Breast epithelium (tissue), 4 donors: ENCODE results near the gene DIMT1. TPM values are rescaled to one million over a fixed set of nuclear protein-coding genes. Genes with fewer than 3 reads are reported as not detected.

ENCODE experiments used
- DNase-seq, 2 donors: peaks; one replicate each; pipeline ENCODE4 v3.0.0-alpha.2; 2019; ENCODE audit warnings: low spot score in 2 of 2
- H3K27ac ChIP-seq, 2 donors: fragments of 200-600 bp; sonication (generic) in 1 of 2; one replicate each; pipeline ENCODE4 v1.5.1; 2016 to 2019; ENCODE audit warnings: mild to moderate bottlenecking in 1 of 2
- H3K27me3 ChIP-seq, 2 donors: fragments of 200-600 bp; sonication (generic) in 1 of 2; one replicate each; pipeline versions ENCODE4 v1.5.1 to v1.6.0; 2017 to 2019; ENCODE audit warnings: control low read depth in 1 of 2, mild to moderate bottlenecking in 1 of 2
- H3K36me3 ChIP-seq: fragments of 200-600 bp; one replicate; pipeline ENCODE4 v1.5.1; 2019
- H3K4me1 ChIP-seq, 2 donors: fragments of 200-600 bp; sonication (generic); one replicate each; pipeline ENCODE4 v1.5.1; 2016 to 2019; ENCODE audit warnings: control low read depth in 1 of 2
- H3K4me3 ChIP-seq, 3 donors: fragments of 200-600 bp; sonication (generic); 1 replicate in 2 of 3; 2 replicates in 1 of 3; pipeline ENCODE4 v1.5.1; 2016 to 2019; ENCODE audit warnings: mild to moderate bottlenecking in 3 of 3, moderate library complexity in 2 of 3
- H3K9me3 ChIP-seq, 2 donors: fragments of 200-600 bp; sonication (generic) in 1 of 2; one replicate each; pipeline ENCODE4 v1.5.1; 2016 to 2019; ENCODE audit warnings: control low read depth in 1 of 2
- CTCF ChIP-seq, 3 donors: fragments of 450-650 bp; IDR thresholded peaks; one replicate each; pipeline ENCODE4 v1.5.1; 2016 to 2017; ENCODE audit warnings: antibody characterized with exemption in 3 of 3, mild to moderate bottlenecking in 3 of 3, moderate library complexity in 3 of 3
- POLR2A ChIP-seq: fragments of 450-650 bp; IDR thresholded peaks from one replicate; pipeline ENCODE4 v1.6.1; 2016; ENCODE audit warnings: antibody characterized with exemption, mild to moderate bottlenecking, moderate library complexity
- POLR2AphosphoS5 ChIP-seq, 3 donors: sonication (generic); formaldehyde crosslinking; IDR thresholded peaks; one replicate each; pipeline ENCODE4 v1.6.1; 2017; ENCODE audit warnings: antibody characterized with exemption in 3 of 3
- intact Hi-C: fragments of 100-400 bp; cut with DNase I; formaldehyde crosslinking; loops from one replicate; pipeline ENCODE4 v1.15.1; 2023; ENCODE audit warnings: low total_unique reads
- total RNA-seq, 3 donors: library from RNA; depleted of rRNA; stranded (reverse); fragments of >200 nt; gene quantifications; one replicate each; pipeline ENCODE4 v1.1.0, GENCODE V29; 2016

The DIMT1 gene
- total RNA-seq, 3 donors from 2014 or later: 34.5 to 38.3 (median 38.1) TPM

DNA sequence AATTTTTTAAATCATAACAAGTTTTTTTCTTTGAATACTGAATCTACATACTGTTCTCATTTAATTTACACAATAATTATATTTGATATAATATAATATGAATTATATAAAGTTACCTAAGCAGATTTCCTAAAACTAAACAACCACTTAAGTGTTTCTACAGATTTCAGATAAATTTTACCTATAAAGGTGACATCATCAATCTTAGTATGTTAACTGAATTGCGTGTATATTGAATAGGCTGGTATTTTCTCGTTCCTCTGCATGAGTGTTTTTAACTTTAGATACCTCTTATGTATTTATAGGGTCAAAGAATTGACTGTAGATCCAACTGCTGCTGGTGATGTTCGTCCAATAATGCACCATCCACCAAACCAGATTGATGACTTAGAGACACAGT is 30.3 kb downstream of the DIMT1 start:
- DNase-seq: no peak
- Histone ChIP-seq H3K27me3 (no peaks in the 10 kb centered on the region), H3K27ac (no peak overlapping the region), H3K9me3 (no peaks in the 10 kb centered on the region), H3K4me1 (no peaks in the 10 kb centered on the region), H3K4me3 (no peak overlapping the region), H3K36me3 (no peaks in the 10 kb centered on the region)
- no peak for TF ChIP-seq CTCF (IDR thresholded peaks at IDR 0.05)
- no peak for TF ChIP-seq POLR2AphosphoS5 (IDR thresholded peaks at IDR 0.05)
- TF ChIP-seq POLR2A: no peak
- intact Hi-C loops: no loop called here

DNA sequence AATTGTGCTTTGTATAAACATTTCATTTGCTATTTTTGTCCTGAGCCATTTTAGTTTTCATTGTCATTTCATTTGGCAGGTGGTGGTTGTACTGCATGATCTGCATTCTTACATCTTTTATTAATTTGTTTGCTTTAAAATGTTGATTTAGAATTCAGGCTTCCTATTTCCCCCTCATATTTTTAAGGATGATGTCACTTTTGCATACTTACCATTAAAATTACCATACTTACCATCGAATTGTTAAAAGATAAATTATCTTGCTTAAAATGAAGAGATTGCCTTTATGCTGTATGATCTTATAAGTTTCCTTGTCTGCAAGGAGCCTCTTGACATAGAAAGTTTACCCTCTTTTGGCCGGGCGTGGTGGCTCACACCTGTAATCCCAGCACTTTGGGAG is 31.1 kb downstream of the DIMT1 start:
- Histone ChIP-seq H3K4me3 (no peak overlapping the region), H3K27ac (no peak overlapping the region), H3K36me3 (no peaks in the 10 kb centered on the region), H3K9me3 (no peaks in the 10 kb centered on the region), H3K27me3 (no peaks in the 10 kb centered on the region), H3K4me1 (no peaks in the 10 kb centered on the region)
- no peak for DNase-seq
- TF ChIP-seq CTCF (IDR thresholded peaks at IDR 0.05) (no peak), POLR2A (no peak), POLR2AphosphoS5 (IDR thresholded peaks at IDR 0.05) (no peak)
- intact Hi-C loops: no loop called here

DNA sequence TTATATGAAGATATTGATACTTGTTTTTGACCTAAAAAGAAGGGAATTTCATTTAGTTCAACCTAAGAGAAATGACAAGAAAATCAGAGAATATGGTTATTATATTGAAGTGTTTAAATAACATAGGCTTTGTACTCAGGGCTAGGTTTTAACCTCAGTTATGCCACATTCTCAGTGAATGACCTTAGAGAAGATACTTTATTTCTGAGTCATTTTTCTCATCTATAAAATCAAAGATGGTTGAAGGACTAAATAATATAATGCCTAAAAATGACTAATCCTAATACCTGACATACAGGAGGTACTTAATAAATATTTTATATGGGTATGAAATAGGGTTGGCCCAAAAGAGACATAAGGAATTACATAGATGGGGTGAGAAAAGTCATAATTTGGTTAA is 32.3 kb downstream of the DIMT1 start:
- no peak for DNase-seq
- Histone ChIP-seq H3K27ac (no peak overlapping the region), H3K9me3 (no peaks in the 10 kb centered on the region), H3K4me3 (no peak overlapping the region), H3K4me1 (no peaks in the 10 kb centered on the region), H3K36me3 (no peaks in the 10 kb centered on the region), H3K27me3 (no peaks in the 10 kb centered on the region)
- TF ChIP-seq POLR2AphosphoS5 (IDR thresholded peaks at IDR 0.05): no peak
- no peak for TF ChIP-seq CTCF (IDR thresholded peaks at IDR 0.05)
- no peak for TF ChIP-seq POLR2A
- intact Hi-C loops: no loop called here

DNA sequence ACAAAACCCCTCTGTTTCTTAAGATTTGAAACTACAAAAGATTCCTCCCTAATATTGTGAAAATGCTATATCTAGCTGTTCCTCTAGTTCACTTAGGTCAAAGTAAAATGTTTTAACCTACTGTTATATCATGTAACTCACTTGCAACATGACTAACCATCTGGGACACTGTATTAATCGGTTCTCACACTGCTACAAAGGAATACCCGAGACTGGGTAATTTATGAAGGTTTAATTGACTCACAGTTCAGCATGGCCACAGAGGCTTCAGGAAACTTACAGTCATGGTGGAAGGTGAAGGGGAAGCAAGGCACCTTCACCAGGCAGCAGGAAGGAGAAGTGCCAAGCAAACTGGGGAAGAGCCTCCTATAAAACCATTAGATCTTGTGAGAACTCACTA is 34.7 kb downstream of the DIMT1 start:
- no peaks in the 10 kb centered on the region for H3K9me3 ChIP-seq
- peaks cover 4% of the 10 kb centered on the region for H3K36me3 ChIP-seq

DNA sequence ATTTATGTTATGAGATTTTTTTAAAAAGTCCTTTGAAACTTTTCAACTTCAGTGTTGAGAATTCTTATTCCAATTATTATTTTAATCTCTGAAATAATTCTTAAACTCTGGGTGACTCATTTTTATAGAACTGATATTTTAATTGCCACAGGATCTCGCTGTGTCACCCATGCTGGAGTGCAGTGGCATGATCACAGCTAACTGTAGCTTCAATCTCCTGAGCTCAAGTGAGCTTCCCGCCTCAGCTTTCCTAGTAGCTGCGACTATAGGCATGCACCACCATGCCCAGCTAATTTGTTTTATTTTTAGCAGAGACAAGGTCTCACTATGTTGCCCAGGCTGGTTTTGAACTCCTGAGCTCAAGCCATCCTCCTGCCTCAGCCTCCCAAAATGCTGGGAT is 41.0 kb downstream of the DIMT1 start:
- Histone ChIP-seq H3K27me3 (no peaks in the 10 kb centered on the region), H3K4me3 (no peak overlapping the region), H3K4me1 (no peaks in the 10 kb centered on the region), H3K27ac (no peak overlapping the region), H3K36me3 (peaks cover 18% of the 10 kb centered on the region), H3K9me3 (no peaks in the 10 kb centered on the region)
- no peak for TF ChIP-seq POLR2AphosphoS5 (IDR thresholded peaks at IDR 0.05)
- no peak for TF ChIP-seq POLR2A
- TF ChIP-seq CTCF (IDR thresholded peaks at IDR 0.05): no peak
- DNase-seq: no peak
- intact Hi-C loops: no loop called here

More for the DNA sequence above, 34.7 kb downstream of the DIMT1 start:
- intact Hi-C loops: no loop called here
- no peak for DNase-seq
- Histone ChIP-seq H3K4me3 (no peak overlapping the region), H3K4me1 (no peaks in the 10 kb centered on the region), H3K27ac (no peak overlapping the region), H3K27me3 (no peaks in the 10 kb centered on the region)
- TF ChIP-seq CTCF (IDR thresholded peaks at IDR 0.05) (no peak), POLR2A (no peak), POLR2AphosphoS5 (IDR thresholded peaks at IDR 0.05) (no peak)
